Measurements from ENCODE around the gene EMC10. TPM values are rescaled to one million over a fixed set of nuclear protein-coding genes. Genes with fewer than 3 reads are reported as not detected.

Gene EMC10
- total RNA-seq = 100 to 1,000 TPM; 126 to 157 TPM
- 10 to 100 TPM; 72.3 to 99.7 (median 83.6) TPM for polyA plus RNA-seq (ENCODE audit: insufficient read length in 6 of 6)
- long read RNA-seq, donor 1, full-length matches to known transcripts = 33 of 45 reads
- long read RNA-seq, donor 1, partial matches to known transcripts = 12 of 45 reads
- long read RNA-seq, donor 1, other reads (novel, unspliced or antisense) = 0 of 45 reads
- long read RNA-seq, donor 2, full-length matches to known transcripts = 7 of 7 reads
- long read RNA-seq, donor 2, partial matches to known transcripts = 0 of 7 reads
- long read RNA-seq, donor 2, other reads (novel, unspliced or antisense) = 0 of 7 reads
- long read RNA-seq, donor 3, full-length matches to known transcripts = 29 of 29 reads
- long read RNA-seq, donor 3, partial matches to known transcripts = 0 of 29 reads
- long read RNA-seq, donor 3, other reads (novel, unspliced or antisense) = 0 of 29 reads
- long read RNA-seq, donor 4, full-length matches to known transcripts = 1 of 9 reads
- long read RNA-seq, donor 4, partial matches to known transcripts = 0 of 9 reads
- long read RNA-seq, donor 4, other reads (novel, unspliced or antisense) = 8 of 9 reads
- long read RNA-seq, donor 5, full-length matches to known transcripts = 11 of 37 reads
- long read RNA-seq, donor 5, partial matches to known transcripts = 26 of 37 reads
- long read RNA-seq, donor 5, other reads (novel, unspliced or antisense) = 0 of 37 reads
- long read RNA-seq, donor 6, full-length matches to known transcripts = 33 of 38 reads
- long read RNA-seq, donor 6, partial matches to known transcripts = 5 of 38 reads
- long read RNA-seq, donor 6, other reads (novel, unspliced or antisense) = 0 of 38 reads
- long read RNA-seq, donor 7, full-length matches to known transcripts = 32 of 37 reads
- long read RNA-seq, donor 7, partial matches to known transcripts = 5 of 37 reads
- long read RNA-seq, donor 7, other reads (novel, unspliced or antisense) = 0 of 37 reads
- long read RNA-seq, donor 8, full-length matches to known transcripts = 15 of 20 reads
- long read RNA-seq, donor 8, partial matches to known transcripts = 5 of 20 reads
- long read RNA-seq, donor 8, other reads (novel, unspliced or antisense) = 0 of 20 reads
- long read RNA-seq, donor 9, partial matches to known transcripts = 0 of 1 reads
- long read RNA-seq, donor 9, other reads (novel, unspliced or antisense) = 0 of 1 reads
- long read RNA-seq, donor 10, partial matches to known transcripts = 0 of 4 reads
- long read RNA-seq, donor 10, other reads (novel, unspliced or antisense) = 4 of 4 reads
- long read RNA-seq, donor 11 = 0 reads
- long read RNA-seq, donor 12, full-length matches to known transcripts = 17 of 31 reads
- long read RNA-seq, donor 12, partial matches to known transcripts = 14 of 31 reads
- long read RNA-seq, donor 12, other reads (novel, unspliced or antisense) = 0 of 31 reads

DNA sequence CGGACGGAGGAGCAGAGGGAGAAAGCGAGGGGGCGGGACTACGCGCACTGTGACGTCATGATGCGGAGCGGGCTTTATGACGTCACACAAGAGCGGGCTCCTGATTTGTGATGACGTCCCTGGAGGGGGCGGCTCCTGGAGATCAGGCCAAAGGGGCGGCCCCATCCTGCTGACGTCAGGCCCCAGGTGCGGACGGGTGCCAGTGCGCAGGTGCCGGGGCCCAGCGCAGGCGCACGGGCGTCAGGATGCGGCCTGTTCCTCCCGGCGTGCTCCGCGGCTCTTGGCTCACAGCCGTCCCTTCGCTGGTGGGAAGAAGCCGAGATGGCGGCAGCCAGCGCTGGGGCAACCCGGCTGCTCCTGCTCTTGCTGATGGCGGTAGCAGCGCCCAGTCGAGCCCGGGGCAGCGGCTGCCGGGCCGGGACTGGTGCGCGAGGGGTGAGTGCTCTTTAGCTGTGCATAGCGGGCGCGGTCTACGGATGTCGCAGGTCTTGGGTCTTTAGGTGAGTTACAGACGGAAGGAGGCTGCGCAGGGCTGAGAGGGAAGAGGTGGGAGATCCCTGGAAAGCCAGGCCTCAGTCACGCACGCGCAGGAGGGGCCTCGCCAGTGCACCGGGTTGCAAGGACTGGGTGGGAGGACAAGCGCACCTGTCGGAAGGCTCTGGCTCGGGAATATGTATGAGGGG lies at the start of gene EMC10, which contains the start of gene GARIN5A:
TSS of gene EMC10 (plus strand) at position 284 of the 683 bp plus-strand sequence. CDS start at position 322, 38 bp downstream.
TSS of gene GARIN5A (minus strand) at position 625 of the 683 bp plus-strand sequence. CDS start at position 165, 460 bp downstream.
- Histone ChIP-seq H3K27me3 (no peaks in the 10 kb centered on the region), H3K9me3 (no peaks in the 10 kb centered on the region), H3K4me1 (peaks cover 9 to 18% of the 10 kb centered on the region in 2 donors), H3K36me3 (peaks cover 0 to 33% of the 10 kb centered on the region in 2 donors), H3K27ac (peak within 1 kb of the TSS; percentile 70 to 82), H3K4me3 (peak within 1 kb of the TSS; percentile 91 to 98)
- TF ChIP-seq CTCF (IDR thresholded peaks at IDR 0.05) = no peak
- intact Hi-C loops (cut with DNase I) = no loop called here
- DNase-seq = peak; percentile 89 to 96 (median 92)
- peak; percentile 95 for ATAC-seq

GRCh38 chr19:50427318-50427925 lies 48.9 kb upstream of the EMC10 start:
- no peak for DNase-seq
- ATAC-seq = no peak
- intact Hi-C loops (cut with DNase I) = no loop called here
- peaks cover 0 to 34% of the 10 kb centered on the region in 2 donors for H3K27me3 ChIP-seq
- H3K4me3 ChIP-seq = peak overlapping the region; percentile 17 to 24
- H3K27ac ChIP-seq = peak overlapping the region; percentile 69 to 79
- TF ChIP-seq CTCF (IDR thresholded peaks at IDR 0.05) = no peak
- H3K36me3 ChIP-seq = no peaks in the 10 kb centered on the region
- H3K4me1 ChIP-seq = peaks cover 3 to 15% of the 10 kb centered on the region in 2 donors
- no peaks in the 10 kb centered on the region for H3K9me3 ChIP-seq

DNA sequence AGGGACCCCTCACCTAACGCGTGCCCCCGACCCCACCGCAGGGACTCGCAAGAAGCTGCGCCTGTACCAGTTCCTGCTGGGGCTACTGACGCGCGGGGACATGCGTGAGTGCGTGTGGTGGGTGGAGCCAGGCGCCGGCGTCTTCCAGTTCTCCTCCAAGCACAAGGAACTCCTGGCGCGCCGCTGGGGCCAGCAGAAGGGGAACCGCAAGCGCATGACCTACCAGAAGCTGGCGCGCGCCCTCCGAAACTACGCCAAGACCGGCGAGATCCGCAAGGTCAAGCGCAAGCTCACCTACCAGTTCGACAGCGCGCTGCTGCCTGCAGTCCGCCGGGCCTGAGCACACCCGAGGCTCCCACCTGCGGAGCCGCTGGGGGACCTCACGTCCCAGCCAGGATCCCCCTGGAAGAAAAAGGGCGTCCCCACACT lies 48.3 kb upstream of the EMC10 start:
- intact Hi-C loops (cut with DNase I) = no loop called here
- Histone ChIP-seq H3K27ac (peak overlapping the region; percentile 69 to 79), H3K4me1 (peaks cover 5 to 21% of the 10 kb centered on the region in 2 donors), H3K4me3 (peak overlapping the region; percentile 17 to 24), H3K9me3 (no peaks in the 10 kb centered on the region), H3K36me3 (no peaks in the 10 kb centered on the region), H3K27me3 (peaks cover 0 to 34% of the 10 kb centered on the region in 2 donors)
- TF ChIP-seq CTCF (IDR thresholded peaks at IDR 0.05) = no peak
- DNase-seq (peak; percentile 76 to 98 (median 94)), ATAC-seq (peak; percentile 83)
